ENCODE results near the gene WDR38.
A peak's percentile ranks its signal among the peaks of the same experiment; 100 is the strongest.

Gene WDR38

GRCh38 chr9:124852829-124853531 is at the start of gene WDR38:
TSS of gene WDR38 (plus strand) at chr9:124853460. CDS start at chr9:124853532, 72 bp downstream.
- peak; percentile 90 for DNase-seq

DNA sequence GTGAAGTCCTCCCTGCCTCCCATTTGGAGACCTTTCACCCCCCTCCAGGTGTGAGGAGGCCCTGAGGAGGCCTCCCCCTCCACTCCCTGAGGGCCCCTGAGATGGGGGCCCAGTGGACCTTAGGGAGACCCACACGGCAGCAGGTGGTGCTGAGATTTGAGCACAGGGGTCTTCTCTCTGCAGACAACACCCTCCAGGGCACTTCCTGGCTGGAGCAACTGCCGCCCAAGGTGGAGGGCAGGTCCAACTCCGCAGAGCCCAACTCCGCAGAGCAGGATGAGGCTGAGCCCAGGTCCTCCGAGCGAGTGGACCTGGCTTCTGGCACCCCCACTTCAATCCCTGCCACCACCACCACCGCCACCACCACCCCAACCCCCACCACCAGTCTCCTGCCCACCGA is 49.3 kb upstream of the WDR38 start:
- DNase-seq: no peak

DNA sequence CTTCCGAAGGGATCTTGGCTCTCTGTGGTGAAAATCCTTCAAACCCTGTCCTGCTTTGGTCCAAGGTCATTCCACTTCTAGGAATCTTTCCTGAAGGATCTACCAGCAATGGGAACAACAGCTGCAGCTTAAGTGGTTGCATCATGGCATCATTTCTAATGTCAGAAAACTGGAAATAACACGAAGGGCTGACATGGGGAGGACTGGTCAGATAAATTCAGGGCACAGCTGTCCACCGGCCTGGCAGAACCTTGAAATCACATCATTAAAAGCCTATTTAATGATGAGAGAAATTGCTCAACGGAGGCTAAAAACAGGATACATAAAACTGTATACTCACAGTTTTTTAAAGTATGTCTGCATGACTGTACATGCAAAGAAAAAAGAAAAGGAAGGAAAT is 48.1 kb upstream of the WDR38 start:
- no peak for DNase-seq

- no peak for DNase-seq
Measured at GRCh38 chr9:124808246-124808956, 44.9 kb upstream of the WDR38 start.

GRCh38 chr9:124809211-124809610 is 44.0 kb upstream of the WDR38 start:
- no peak for DNase-seq

GRCh38 chr9:124809741-124810500 is 43.3 kb upstream of the WDR38 start:
- no peak for DNase-seq

GRCh38 chr9:124810663-124811355 is 42.5 kb upstream of the WDR38 start:
- DNase-seq: no peak

- no peak for DNase-seq
Measured at GRCh38 chr9:124812441-124812876, 40.8 kb upstream of the WDR38 start.

DNA sequence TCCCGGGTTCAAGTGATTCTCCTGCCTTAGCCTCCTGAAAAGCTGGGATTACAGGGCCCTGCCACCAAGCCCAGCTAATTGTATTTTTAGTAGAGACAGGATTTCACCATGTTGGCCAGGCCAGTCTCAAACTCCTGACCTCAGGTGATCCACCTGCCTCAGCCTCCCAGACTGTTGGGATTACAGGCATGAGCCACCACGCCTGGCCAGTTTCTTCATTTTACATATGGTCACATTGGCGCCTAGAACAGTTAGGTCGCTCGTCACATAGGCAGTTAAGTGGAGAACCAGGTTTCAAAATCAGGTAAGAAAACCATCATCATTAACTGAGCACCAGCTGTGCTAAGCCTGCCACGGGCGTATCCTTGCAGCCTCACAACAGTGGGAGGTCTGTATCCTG is 40.2 kb upstream of the WDR38 start:
- no peak for DNase-seq

GRCh38 chr9:124813501-124814163 is 39.6 kb upstream of the WDR38 start:
- no peak for DNase-seq

DNA sequence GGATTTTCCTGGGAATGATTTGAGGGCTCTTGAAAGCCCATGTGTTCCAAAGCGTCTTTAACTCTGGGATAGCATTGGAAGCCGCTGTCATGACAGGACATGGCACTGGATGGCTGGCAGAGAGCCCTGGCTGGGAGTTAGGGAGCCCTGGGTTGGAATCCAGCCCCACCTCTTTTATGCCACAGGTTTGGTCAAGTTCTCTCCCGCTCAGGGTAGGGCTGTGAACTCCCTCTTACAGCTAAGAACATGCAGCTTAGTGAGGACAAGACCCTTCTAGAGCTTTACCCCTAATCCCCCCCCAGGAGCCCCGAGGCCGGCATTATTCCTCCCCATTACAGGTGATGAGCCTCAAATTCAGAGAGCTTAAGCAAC is 39.1 kb upstream of the WDR38 start:
- DNase-seq: no peak

- no peak for DNase-seq
Measured at GRCh38 chr9:124815601-124816000, 37.7 kb upstream of the WDR38 start.

DNA sequence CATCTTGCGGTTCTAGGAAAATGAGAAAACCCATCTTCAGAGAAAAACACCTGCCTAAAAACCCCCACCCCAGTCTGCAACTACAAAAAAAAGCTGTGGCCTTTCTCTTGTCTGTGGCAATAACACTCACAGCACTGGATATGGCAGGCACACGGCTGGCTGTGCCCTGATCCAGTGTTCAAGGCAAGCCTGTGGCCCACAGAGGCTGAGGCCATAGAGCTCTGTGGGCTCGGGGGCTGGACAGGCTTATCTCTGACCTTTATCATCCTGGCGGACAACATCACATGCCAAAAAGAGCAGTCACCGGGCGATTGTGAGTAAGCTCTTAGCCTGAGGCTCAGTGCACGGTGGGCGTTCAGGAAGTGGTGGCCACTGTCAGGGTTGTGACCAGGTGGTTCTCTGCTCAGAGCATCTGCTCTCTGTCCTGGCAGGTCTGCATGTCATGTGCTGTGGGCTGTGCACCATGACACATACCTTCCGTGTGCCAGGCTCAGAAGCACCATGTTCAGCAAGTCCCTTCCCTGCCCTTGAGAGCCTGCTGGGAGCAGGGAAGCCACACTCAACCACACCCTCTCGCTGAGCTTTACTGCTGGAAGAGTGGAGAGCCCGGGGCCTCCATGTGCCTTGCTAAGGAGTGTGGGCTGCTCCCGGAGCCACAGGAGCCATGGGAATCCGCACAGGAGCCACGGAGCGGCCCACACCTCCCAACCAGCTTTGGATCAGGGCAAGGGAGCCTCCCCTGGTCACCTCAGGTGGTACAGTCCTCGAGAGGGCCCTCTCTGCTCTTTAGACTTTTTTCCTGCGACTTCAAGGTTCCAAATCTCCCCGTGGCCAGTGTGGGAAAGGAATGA is 34.6 kb upstream of the WDR38 start:
- no peak for DNase-seq

GRCh38 chr9:124820698-124821623 is 32.3 kb upstream of the WDR38 start:
- DNase-seq: no peak

- DNase-seq: no peak
Measured at GRCh38 chr9:124828489-124829333, 24.5 kb upstream of the WDR38 start.

- no peak for DNase-seq
Measured at GRCh38 chr9:124829334-124829669, 24.0 kb upstream of the WDR38 start.

GRCh38 chr9:124830593-124830992 is 22.7 kb upstream of the WDR38 start:
- DNase-seq: no peak

- no peak for DNase-seq
Measured at GRCh38 chr9:124831642-124832364, 21.5 kb upstream of the WDR38 start.

DNA sequence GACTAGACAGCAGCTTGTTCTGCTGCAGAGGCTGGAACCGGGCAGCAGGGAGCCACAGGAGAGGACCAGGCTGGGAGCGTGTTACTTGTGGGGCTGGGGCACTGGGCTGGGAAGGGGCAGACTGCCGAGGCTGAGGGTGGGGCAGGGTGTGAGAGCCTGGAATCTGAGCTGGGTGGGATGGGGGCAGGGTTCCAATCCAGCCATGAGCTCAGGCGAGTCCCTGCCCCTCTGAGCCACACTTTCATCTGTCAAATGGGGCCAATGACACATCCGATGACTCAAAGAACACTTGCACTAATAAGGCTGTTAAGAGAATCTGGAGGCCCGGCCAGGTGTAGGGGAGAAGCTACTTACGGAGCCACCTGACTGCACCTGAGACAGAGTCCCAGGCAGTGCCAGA is 18.7 kb upstream of the WDR38 start:
- DNase-seq: no peak
